HG03064 (cell line): ENCODE data around the gene PRKCH.
A peak's percentile ranks its signal among the peaks of the same experiment; 100 is the strongest.

Experiments
- ATAC-seq: cut with Tn5 transposase; IDR thresholded peaks from one replicate; pipeline ENCODE4 v1.9.1; 2021; ENCODE audit warnings: low read depth; ENCODE audit not compliant: unreplicated experiment

PRKCH gene

GRCh38 chr14:61469781-61470180, 148.4 kb downstream of the PRKCH start:
- no peak for ATAC-seq

DNA sequence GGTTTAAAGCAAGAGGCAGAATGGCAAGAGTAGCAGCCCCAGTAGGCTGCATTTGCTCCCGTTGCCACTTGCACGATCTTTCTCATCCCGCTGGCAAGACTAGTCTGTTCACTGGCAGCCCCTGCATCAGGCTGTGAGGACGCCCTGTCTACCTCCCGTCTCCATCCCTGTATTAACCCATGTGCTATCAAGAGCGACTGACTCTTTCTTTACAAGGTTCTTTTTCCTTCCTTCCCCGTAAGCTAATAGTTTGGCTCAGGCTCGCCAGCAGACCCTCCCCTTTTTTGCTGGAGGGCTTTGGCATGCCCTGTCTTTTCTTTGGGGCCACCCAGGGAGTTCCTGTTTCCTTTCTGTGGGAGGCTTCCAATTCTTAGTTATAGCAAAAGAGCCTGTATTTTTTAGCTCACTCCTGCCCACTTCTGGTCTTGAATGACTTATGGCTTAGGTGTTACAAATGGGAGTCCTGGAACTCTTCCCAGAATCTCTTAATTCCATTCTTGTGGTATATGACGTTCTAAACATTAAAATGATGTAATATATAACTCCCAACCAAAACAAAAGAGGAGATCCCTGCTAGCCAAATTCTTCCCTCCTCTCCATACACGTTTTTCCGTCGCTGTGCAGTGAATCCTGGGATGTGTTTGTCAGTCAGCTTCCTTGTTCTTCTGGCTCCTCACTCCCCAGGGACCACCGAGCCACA, 149.0 kb downstream of the PRKCH start:
- no peak for ATAC-seq

DNA sequence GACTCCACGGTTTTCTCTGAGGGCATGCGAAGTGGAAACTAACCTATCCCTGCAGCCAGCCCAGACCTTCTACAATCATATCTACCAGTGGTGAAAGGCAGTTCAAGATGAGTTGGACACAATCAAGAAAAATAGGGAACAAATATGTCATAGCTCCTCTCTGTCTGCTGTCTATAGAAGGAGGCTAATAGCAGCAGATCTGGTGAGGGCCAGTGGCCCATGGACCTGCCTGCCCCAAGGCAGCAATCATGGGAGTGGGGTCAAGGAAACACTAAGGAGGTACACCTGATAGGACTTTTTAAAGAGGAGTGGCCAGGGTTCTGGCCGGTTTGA, 149.5 kb downstream of the PRKCH start:
- no peak for ATAC-seq

DNA sequence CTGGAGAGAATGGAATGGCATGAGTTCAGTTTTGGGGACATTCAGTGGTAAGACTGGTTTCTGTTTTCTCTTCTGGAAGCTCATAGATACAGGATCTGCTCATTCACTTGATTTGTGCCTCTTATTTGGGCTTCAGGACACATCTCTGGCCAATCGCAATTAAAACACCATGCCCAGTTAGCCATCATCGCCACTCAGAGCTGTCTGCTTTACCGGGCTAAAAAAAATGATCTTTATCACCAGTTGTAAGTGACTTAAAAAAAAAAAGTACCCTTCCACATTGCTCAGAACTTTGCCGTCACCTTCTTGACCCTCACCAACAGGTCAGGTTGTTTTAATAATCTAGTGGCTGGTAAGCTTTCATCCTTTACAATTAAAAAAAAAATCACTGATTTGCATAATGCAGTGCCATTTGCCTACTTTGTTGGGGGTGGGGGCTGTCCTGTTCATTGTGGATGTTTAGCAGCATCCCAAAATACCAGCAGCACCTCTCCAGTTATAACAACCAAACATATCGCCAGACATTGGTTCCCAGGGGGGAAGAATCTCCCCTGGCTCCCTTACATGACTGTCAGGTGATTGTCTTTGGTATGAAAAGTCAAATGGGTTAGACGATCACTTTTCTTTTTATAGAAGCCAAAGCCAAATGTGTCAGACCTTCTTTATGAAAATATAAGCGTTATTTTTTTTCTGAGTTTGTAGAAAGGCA, 150.1 kb downstream of the PRKCH start:
- no peak for ATAC-seq

GRCh38 chr14:61472011-61472672, 150.8 kb downstream of the PRKCH start:
- no peak for ATAC-seq

DNA sequence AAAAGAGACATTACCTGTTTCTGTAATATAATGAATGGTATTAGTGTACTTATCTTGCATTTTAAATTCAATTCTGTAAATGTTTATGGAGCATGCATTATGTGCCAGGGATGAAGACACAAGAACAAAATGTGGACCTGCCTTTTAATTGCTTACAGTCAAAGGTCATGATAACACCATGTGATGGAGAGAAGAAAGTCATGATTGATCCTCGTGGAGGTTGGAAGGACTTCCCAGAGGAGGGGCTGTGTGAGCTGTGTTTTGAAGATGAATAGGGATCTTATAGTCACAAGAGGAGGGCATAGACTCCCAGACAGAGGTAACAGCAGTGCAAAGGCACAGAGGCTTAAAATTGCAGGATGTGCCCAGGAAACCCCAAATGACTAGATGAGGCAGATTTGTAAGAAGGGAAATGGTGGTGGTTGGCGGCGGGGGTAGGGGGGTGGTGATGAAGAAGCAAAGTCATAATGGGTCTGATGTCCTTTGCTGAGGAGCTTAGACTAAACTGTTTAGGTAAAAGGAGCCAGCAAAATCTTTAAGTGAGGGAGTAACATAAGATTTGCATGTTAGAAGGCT, 151.5 kb downstream of the PRKCH start:
- ATAC-seq = no peak

- no peak for ATAC-seq
Measured at GRCh38 chr14:61474015-61474414, 152.6 kb downstream of the PRKCH start.

GRCh38 chr14:61474701-61475100, 153.3 kb downstream of the PRKCH start:
- no peak for ATAC-seq

- no peak for ATAC-seq
Measured at GRCh38 chr14:61475316-61475715, 153.9 kb downstream of the PRKCH start.

DNA sequence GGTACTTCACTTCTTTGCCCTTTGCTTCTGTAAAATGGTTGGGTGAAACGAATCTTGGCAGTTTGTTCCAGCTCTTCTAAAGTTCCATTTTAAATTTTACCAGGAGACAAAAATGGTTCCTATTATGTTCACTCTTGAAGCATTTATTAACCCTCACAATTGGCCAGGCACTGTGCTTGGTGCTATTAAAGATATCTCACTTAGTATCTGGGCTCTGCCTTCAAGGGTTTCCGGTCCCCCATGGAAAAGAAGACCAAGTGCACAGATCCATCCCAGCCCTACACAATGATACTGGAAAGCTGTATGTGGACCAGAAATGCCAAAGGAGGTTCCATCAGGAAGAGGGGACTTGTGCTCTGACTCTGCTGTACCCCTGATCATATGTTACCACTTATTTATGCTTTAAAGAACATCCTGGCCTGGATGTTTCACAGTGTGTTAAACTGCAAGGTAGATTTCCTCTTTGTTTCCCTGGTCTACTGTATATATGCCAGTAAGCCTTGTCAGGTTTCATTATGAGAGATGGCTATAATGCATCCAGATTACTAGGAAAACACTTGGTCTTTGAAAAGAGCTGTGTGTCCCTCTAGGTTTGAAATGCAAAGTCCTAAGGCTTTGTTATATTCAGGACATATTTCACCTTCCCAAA, 154.8 kb downstream of the PRKCH start:
- ATAC-seq = no peak

GRCh38 chr14:61476754-61477410, 155.5 kb downstream of the PRKCH start:
- no peak for ATAC-seq

GRCh38 chr14:61477712-61478462, 156.5 kb downstream of the PRKCH start:
- ATAC-seq = no peak

DNA sequence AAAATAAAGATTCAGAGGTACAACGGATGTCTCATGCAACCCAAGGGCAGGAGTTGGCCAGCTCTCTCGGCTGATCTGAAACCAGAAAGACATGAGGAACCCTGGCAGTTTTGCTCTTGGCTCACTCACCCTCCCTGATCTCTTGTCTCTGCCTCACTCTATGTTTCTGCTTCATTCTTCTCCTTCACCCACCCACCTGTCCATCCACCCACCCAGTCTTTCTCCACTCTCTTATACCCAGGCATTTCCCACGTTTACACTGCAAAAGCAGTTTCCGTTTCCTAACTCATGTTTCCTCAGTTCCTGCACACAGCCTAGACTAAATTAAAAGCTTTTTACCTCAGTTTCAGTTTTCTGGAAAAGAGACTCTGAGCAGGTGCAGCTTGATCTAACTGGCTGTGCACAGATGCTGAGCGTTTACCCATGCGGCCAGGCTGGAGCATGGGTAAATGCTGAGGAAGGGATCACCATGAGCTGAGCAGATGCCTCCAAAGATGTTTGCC, 157.6 kb downstream of the PRKCH start:
- ATAC-seq = peak; percentile 61

DNA sequence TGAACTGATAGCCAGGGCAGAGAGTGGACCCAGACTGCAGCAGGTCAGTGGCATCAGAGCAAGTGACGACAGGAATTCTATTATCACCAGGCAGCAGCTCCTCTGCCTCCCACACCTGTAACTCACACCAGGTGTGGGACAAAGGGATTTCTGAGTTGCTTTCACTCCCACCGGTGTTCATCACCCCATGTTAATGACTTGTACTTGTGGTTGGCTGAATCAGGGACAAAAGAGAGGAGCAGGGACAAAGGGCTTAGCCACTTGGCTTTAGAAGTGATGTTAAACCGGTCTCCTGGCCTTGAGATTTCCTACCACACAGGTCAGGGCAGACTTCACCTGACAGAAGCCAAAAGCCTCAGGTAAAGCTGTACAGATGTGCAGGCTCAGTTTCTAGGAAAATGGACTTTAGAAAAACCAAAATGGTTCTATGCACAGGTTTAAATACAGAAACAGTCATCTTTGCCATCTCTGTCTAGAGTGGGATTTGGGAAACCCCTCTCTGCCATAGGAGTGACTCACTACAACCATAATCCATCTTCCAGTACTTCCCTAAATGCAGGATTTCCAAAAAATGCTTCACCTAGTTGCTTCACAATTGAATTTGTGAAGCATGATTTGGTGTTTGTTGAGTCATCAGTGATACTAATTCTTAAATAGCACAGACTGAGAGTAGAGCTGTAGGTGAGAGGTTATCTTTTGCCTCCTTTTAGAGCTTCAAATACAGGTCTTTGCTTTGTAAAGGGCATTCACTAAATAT, 158.5 kb downstream of the PRKCH start:
- no peak for ATAC-seq

DNA sequence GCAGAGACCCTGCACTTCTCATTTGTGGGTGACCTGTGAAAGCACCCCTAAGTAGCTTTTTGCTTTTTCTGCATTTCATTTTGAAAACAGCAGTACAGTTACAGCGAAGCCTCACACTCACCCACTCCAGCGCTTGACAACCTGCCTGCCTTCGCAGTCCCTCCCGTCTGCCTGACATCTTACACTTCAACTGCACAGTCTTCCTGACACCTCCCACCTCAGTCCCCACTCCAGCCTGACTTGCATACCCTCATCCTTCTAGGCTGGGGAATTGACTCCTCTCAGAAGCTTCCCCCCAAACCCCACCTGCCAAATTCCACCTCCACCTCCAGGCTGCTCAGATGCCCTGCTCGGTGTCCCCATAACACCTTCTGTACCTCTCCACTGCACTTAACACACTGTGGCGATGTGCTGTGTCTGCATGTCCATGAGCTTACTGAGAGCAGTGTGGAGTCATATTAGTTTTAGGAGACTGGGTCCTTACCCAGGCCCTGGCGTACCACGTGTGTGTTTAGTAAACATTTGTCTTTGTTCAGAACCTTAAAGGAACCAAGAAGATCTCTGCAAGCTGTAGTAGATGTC, 159.4 kb downstream of the PRKCH start:
- ATAC-seq = no peak

DNA sequence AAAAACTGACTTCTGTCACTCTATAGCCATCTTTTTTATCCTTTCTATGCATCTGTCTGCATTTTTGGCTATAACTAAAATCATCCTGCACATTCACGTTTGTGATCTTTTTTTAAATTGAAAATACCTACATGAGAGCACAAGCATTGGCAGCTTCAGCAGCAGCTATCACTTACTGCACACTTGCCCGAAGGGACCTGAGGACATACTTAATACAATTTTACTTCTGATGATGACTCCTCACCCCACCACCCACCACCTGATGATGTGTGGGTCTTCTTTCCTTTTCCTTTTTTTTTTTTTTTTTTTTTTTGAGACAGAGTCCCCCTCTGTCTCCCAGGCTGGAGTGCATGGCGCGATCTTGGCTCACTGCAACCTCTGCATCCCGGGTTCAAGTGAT, 160.3 kb downstream of the PRKCH start:
- no peak for ATAC-seq

- ATAC-seq = no peak
Measured at GRCh38 chr14:61482348-61483206, 161.2 kb downstream of the PRKCH start.

DNA sequence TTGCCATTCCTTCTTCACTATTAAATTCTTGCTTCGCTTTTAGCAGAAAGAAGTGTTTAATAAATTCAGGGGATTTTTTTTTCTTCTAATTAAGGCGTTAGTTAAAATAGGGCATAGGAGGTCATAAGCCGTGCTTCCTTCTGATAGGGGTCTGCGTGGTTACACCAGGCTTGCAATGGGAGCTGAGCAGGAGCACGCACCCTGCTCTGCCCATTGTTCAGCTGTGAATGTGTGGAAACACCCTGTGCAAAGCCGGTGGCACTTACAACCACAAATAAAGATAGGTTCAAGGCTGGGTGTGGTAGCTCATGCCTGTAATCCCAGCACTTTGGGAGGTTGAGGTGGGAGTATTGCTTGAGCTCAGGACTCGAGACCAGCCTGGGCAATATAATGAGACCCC, 162.1 kb downstream of the PRKCH start:
- no peak for ATAC-seq
